Epidermal melanocyte (primary cell): Measurements from ENCODE around the gene MEGF6.
"Not testable (repeated sequence)": the region's sequence is repeated elsewhere in the genome, so short reads cannot be mapped to it uniquely, and the experiment has no call there.

ENCODE experiments used
- DNase-seq: peaks from one replicate; pipeline ENCODE4 v3.0.0; 2011; ENCODE audit warnings: low spot score; ENCODE audit not compliant: insufficient read length

MEGF6 gene

DNA sequence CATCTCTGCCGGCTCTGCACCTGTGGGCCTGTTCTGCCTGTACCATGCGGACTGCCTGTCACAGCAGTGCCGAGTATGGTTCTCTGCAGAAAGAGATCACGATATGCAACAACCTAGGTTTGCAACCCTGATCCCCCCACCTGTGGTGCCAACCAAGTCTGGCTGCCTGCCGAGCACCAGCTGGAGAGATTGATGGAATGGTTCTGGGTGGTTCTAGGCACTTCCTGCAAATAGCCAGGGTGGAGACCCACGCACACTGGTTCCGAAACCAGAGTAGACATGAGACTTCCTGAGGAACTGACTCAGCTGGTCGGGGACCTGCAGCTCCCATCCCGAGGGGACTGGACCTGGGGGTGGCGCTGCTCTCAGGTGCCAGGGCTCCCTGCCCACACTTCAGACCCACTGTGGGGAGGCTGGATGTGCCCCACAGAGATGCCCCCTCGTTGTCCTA is 18.9 kb upstream of the MEGF6 start:
- DNase-seq: no peak

DNA sequence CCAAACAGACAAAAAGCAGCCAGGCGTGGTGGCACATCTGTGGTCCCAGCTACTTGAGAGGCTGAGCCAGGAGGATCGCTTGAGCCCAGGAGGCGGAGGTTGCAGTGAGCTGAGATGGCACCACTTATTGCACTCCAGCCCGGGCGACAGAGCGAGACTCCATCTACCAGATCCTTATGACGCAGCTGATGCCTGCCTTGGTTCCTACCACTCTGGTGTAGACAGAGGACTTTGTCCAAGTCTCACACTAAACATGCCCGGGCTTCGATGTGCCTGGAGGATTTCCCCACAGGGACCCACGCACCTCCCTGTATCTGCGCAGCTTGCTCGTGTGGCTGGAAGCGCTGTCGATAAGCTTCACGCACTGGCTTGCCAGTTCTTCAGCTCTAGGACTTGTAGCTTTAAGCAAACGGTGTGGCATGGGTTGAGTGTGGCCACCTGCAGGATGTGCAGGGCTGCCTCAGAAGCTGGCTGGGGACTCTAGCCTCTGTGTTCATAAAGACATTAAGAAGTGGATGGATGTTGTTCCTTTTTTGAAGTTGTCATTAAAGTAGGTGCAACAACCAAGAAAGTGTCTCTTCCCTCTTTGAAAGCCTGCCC is 18.4 kb upstream of the MEGF6 start:
- no peak for DNase-seq

DNA sequence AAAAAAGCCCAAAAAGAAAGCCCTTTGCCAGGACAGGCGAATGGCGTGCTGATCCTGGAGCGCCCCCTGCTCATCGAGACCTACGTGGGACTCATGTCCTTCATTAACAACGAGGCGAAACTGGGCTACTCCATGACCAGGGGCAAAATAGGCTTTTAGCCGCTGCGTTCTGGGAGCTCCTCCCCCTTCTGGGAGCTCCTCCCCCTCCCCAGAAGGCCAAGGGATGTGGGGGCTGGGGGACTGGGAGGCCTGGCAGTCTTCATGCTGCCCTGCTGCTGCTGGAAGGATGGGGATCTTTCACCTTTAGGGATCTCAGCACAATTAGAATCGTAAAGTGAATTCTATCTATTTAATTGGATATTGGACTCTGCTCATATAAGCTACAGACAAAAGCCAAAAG is 17.1 kb upstream of the MEGF6 start:
- DNase-seq: no peak

DNA sequence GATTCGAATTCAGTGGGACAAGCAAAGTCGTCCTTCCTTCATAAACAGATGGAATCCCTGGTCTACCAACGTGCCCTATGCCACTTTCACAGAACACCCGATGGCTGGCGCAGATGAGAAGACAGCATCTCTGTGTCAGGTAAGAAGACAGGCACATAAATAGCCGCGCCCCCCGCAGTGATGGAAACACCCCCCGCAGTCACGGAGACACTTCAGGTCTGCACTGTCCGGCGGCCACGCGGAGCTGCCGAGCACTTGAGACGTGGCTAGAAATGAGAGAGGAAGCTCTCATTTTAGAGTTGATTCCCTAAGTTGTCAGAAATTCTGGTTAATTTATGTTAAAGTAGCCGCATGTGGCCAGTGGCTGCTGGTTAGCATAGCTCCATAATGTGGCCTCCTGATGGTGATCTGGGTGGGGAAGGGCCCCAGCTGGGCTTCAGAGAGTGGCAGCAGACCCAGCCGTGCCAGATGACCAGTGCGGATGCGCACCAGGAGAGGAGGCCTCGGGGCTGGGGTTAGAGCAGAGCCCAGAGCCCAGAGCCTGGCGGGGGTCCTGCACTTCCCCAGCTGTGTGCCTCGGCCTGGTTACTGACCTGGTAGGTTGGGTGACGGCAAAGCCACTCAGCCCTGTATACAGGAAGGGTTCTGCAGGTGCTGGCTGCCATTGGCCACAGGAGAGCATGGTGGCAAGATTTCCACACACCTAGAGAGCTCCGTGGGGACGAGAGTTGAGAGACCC is 16.4 kb upstream of the MEGF6 start:
- no peak for DNase-seq

DNA sequence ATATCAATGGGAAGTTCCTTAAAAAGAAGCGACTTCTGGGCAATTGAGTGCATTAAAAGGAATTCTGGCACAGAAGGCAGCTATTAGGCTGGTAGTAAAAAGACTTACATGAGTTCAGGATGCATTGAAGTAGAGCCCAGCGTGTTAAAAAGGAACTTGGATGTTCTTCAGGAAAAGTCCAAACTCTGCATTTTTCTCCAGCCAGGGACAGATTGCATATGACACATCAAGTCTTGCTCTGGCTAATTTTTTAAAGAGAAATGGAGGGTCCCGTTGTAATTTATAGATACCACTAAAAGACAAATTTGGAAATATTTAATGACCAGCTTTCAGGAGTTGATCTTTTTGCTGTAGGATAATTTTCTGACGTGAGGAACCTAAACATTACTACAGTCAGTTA is 14.7 kb upstream of the MEGF6 start:
- DNase-seq: no peak

DNA sequence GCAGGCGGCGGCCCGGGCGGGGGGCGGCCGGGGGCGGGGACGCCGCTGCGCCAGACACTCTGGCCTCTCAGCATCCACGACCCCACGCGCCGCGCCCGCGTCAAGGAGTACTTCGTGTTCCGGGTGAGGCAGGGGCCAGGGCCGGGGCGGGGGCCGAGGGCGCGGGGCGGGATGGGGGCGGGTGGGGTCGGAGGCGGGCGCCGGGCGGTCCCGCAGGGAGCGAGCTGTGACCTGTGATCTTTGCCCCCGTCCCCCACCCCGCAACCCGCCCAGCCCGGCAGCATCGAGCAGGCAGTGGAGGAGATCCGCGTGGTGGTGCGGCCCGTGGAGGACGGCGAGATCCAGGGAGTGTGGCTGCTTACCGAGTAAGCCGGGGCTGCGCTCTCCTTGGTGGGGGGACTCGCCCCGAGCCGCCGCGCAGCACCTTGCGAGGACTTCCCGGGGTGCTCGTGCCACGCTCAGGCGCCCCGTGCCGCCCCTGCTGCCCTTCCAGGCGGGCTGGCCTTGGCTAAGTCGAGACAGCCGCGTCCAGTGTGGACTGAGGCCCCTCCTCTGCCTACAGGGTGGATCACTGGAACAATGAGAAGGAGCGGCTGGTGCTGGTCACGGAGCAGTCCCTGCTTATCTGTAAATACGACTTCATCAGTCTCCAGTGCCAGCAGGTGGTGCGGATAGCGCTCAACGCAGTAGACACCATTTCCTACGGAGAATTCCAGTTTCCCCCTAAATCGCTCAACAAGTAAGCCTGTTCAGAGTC is 14.0 kb upstream of the MEGF6 start:
- no peak for DNase-seq

DNA sequence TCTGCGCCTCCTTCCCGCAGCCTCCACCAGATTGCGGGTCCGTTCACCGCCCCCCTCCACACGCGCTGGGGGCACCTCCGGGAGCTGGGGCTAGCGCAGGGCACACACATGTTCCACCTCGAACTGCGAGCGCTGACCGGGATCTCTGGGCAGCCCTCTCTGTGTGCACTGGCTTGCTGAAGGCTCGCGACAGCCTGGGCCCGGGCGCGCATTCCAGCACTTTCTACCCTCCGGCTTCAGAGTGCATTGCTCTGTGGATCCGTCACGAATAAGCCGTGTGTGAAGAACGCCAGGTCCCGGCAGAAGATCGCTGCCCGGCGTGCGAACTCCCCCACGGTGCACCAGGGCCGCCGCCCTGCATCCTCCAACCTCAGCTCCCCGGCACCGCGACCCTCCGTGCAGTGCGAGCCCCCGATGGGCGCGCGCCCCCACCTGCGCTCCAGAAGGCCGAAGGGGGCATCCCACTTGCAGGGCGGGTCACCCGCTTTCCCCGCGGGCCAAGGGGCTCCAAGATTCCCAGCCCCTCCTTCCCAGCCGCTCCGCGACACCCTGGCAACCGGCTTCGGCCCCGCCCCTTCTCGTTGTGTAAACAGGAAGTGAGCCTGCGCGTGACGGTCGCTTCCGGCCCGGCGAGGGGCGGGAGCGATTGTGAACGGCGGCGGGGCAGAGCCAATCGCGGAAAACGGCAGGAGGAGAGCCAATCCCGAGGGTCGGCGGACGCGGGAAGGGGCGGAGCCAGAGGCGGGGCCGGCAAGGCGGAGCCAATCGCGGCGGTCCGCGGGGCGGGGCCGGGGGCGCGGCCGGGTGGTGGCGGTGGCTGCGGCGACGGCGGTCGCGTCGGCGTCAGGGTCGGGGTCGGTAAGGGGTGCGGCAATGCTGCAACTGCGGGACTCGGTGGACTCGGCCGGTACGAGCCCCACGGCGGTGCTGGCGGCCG is 13.2 kb upstream of the MEGF6 start, which contains the start of gene TPRG1L:
TSS of gene TPRG1L (plus strand) at position 816 of the 937 bp plus-strand sequence. CDS start at position 874, 58 bp downstream.
- DNase-seq: peak; percentile 100

DNA sequence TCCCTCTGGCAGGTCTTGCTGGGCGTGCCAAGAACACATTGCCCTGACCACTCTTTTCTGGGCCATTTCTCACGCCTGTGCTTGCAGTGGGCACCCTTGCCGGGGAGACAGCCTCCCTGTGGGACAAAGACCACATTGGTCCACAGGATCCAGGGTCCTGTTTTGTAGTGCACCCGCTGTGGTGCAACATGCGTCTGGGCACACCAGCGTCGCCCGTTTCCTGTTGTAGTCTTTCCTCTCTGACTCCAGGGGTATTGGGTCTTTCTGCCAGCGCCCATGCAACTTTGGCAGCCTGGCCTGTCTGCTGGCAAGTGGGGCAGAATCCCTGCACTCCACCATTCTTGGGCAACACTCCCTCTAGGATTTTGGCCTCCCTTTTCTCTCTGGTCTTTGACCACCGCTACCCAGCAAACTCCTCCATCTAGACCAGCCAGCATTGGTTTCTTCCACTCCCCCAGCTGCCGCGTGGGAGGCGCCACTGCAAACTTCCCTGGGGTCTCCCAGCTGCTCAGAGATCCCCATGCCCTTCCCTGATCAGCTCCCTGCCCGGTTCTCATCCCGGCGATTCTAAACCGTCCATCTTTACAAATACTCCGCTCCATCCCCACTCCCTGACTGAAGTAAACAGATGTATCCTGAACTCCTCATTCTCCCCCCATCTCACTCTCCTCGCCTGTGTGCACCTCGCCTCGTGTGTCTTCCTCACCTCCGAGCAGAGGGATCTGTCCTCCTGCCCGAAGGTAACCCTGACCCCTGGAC is 12.3 kb upstream of the MEGF6 start:
- DNase-seq: no peak

DNA sequence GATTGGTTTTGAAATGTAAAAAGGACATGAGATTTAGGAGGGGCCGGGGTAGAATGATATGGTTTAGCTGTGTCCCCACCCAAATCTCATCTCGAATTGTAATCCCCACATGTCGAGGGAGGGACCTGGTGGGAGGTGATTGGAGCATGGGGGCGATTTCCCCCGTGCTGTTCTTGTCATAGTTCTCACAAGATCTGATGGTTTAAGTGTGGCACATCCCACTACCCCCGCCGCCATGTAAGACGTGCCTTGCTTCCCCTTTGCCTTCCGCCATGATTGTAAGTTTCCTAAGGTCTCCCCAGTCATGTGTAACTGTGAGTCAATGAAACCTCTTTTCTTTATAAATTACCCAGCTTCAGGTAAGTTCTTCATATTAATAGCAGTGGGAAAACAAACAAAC is 10.8 kb upstream of the MEGF6 start:
- DNase-seq: not testable (repeated sequence)

DNA sequence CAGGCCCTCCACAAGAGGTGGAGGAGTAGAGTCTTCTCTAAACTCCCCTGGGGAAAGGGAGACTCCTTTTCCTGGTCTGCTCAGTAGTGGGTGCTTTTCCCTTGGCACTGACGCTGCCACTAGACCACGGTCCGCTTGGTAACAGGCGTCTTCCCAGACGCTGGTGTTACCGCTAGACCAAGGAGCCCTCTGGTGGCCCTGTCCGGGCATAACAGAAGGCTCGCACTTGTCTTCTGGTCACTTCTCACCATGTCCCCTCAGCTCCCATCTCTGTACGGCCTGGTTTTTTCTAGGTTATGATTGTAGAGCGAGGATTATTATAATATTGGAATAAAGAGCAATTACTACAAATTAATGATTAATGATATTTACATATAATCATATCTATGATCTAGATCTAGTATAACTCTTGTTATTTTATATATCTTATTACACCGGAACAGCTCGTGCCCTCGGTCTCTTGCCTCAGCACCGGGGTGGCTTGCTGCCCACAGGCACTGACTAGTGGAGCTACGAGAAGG is 9.9 kb upstream of the MEGF6 start:
- DNase-seq: not testable (repeated sequence)

DNA sequence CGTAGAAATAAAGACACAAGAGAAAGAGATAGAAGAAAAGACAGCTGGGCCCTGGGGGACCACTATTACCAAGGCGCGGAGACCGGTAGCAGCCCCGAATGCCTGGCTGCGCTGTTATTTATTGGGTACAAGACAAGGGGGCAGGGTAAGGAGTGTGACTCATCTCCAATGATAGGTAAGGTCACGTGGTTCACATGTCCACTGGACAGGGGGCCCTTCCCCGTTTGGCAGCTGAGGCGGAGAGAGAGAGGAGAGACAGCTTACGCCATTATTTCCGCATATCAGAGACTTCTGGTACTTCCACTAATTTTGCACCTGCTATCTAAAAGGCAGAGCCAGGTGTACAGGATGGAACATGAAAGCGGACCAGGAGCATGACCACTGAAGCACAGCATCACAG is 9.4 kb upstream of the MEGF6 start:
- no peak for DNase-seq

DNA sequence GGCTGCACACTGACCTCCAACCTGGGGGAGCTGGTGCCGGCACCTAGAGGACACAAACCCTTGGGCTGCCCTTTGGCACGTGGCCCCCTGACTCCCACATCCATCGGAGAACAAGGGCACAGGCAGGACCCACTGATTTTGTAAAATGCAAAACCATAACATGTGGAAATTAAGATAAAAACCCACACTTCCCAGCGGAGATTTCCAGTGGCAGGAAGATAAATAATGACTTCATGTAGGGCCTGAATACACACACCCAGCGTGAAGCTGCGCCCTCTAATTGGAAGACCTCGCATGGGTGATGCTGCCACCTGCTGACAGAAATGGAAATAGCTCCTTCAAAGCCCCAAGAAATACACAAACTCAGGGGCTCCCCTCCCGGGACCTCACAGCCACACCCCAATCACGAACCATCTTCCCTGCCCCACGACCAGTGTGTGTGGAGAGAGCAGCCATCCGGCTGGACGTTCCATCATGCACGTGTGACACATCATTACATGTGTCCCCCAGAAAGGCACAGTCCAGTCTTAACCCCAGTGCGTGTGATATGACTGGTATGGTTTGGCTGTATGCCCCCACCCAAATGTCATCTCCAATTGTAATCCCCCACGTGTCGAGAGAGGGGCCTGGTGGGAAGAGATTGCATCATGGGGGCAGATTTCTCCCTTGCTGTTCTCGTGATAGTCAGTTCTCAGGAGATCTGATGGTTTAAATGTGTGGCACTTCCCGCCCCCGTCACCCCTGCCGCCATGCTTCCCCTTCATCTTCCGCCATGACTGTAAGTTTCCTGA is 7.8 kb upstream of the MEGF6 start:
- DNase-seq: peak; percentile 97

DNA sequence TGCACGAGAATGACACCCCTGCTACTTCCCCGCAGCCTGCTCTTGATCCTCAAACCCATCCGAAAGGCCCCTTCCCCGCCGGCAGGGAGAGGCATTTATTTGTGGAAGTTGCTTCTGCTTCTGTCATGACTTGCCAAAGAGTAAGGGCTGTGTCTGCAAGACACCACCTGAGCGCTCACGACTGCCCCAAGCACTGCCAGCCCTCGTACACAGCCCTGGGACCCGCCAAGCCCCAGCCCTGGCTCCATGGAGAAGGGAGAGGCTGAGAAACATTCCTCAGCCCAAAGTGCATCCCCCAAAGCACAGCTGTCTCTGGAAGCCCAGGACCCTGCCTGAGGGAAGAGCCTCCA is 7.2 kb upstream of the MEGF6 start:
- no peak for DNase-seq

DNA sequence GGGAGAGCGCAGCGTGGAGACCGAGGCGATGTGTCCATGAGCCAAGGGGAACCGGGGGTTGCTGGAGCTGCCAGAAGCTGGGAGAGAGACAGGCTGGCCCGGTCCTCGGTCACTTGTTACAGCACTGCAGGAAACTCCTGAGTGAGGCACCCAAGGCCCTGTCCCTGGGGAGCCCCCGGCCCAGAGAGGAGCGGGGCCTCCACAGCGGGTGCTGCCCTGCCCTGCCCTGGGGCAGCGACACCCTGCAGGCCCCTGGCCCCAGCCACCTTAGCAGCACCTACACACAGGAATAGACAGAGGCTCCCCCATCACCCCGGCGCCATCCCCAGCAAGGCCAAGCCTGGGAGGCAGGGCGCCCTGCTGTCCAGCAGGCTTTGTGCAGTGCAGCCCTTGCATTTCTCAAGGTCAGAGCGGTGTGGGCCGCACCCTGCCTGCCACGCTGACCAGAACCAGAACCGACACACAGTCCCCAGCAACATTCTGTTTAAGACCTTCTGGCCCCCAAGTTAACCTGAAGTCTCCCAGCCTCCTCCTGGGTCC is 6.6 kb upstream of the MEGF6 start:
- DNase-seq: no peak

DNA sequence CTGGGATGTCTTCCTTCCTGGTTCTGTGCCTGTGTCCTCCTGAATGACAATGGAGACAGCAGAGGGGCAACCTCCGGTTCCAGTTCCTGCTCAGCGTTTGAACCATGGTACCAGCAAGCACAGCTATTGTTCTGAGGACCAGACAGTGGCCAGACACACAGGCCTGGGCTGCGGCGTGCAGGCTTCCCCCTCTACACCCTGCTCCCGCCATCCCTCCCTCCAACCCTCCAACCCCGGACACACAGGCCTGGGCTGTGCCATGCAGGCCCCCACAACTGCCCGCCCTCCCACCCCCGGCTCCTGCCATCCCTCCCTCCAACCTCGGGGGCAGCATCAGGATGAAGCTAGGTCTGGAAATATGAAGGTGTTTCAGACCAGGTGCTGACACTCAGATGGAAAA is 5.6 kb upstream of the MEGF6 start:
- DNase-seq: no peak

DNA sequence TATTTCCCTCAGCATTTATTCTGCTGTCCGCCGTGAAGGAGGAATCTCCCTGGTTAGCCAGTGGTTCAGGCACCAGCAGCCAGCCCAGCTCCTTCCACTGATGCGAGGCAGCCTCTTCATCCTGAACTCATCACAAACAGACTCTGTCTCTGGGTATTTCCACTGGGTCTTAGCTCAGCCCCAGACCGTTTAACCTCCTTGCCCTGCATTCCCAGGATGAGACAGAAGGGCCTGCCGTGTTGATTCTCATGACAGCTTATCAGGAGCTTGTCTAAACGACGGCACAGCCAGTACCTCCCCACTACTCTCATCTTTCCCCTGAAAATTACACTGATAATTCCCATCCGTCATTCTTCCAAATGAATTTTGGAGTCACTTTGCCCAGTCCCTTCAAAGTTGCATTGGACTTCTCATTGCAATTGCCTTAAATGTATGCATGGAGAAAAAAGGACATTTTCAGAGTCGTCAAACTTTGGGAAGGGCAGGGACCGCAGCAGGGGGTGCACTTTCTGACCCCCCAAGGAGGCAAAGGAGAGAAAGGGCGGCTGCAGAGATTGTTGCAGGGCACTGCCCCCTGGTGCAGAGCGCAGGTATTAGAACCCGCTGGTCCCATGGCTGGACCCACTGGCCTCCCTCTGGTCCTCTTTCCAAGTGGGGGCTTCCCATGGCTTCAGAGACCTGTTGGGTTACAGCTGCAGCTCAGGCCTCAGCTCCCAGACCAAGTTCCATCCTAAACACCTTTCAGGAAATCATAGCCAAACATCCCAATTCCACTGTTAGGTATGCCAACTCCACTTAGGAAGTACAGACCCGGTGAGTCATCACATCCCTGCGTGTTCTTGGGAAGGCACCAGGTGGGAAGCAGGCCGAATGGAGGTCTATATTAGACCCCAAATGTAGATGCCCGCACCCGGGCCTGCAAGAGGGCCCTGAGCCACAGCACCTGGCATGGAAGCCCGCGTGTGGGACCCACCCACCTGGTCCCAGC is 3.7 kb upstream of the MEGF6 start:
- no peak for DNase-seq

DNA sequence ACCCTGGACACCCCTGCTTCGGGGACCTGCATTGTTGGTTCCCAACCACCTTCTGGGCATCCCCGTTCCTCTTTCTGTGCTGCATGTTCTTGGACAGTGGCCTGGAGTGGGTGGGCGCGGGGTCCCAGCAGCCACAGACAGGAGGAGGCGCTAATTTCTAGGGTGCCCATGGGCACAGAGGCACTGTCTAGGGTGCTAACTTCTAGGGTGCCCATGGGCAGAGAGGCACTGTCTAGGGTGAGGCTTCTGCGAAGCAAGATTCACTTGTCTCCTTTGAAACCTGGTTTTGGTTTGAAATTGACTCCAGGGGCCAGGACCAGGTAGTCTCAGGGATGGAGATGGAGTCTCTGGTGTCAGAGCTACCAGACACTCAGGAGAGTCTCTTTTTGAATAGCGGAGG is 815 bp upstream of the MEGF6 start:
- DNase-seq: no peak

DNA sequence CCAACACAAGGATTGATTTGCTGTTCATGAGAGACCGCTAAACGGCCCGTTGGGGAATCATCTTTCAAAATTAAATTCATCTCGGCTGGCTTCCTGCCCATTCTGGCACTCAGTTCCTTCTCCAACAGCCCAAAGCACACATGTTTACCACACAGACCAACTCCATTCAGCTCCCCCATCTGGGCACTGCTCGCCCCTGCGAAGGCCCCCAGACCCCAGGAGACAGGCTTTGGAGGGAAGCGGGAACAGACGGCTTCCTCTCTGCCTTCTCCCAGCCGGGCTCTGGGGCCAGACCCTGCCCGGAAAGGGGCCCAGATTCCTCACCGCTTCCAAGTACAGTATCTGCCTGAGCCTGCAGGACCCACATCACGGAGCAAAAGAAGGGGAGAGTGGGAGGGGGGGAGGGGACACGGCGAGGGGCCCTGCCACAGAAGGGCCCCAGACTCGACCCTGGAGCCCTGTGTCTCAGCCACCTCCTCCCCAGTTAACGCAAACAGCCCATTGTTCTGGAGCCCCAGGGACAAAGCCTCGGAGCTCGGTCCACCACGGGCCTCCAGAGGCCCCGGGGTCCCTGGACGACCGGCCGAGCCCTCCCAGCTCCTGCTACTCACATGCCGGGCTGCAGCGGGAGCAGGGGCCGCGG is 660 bp downstream of the MEGF6 start:
- no peak for DNase-seq
